RWPE2 (cell line): ENCODE data around the gene GALT.
A peak's percentile ranks its signal among the peaks of the same experiment; 100 is the strongest.

Experiments used
- ATAC-seq: fragments of 200-7000 bp; cut with Tn5 transposase; 3 replicates; pipeline ENCODE4 v1.9.1; 2021; ENCODE audit warnings: low read depth
- DNase-seq: peaks from one replicate; pipeline ENCODE4 v3.0.0-alpha.2; 2020; ENCODE audit warnings: low spot score
- H3K27ac ChIP-seq: fragments of 450-650 bp; 2 replicates; pipeline ENCODE4 v1.5.1; 2017; ENCODE audit warnings: mild to moderate bottlenecking; ENCODE audit not compliant: poor library complexity, severe bottlenecking
- H3K27me3 ChIP-seq: fragments of 250-450 bp; sonication (Bioruptor Pico); 2 replicates; pipeline ENCODE4 v1.5.1; 2021; ENCODE audit warnings: mild to moderate bottlenecking, moderate library complexity; ENCODE audit not compliant: insufficient read depth, poor library complexity, severe bottlenecking
- H3K36me3 ChIP-seq: fragments of 250-450 bp; sonication (Bioruptor Pico); 2 replicates; pipeline ENCODE4 v1.5.1; 2020; ENCODE audit warnings: low read depth, mild to moderate bottlenecking, moderate library complexity
- H3K4me1 ChIP-seq: fragments of 250-450 bp; sonication (Bioruptor Pico); 2 replicates; pipeline ENCODE4 v1.5.1; 2021; ENCODE audit warnings: mild to moderate bottlenecking, moderate library complexity; ENCODE audit not compliant: insufficient read depth, poor library complexity, severe bottlenecking
- H3K4me3 ChIP-seq: fragments of 250-450 bp; sonication (Bioruptor Pico); 2 replicates; pipeline ENCODE4 v1.5.1; 2021; ENCODE audit warnings: mild to moderate bottlenecking, moderate library complexity; ENCODE audit not compliant: severe bottlenecking
- H3K9me3 ChIP-seq: fragments of 250-450 bp; sonication (Bioruptor Pico); 2 replicates; pipeline ENCODE4 v1.5.1; 2021; ENCODE audit warnings: mild to moderate bottlenecking, moderate library complexity; ENCODE audit not compliant: severe bottlenecking
- CTCF ChIP-seq: fragments of 450-650 bp; IDR thresholded peaks from one replicate; pipeline ENCODE4 v1.5.1; 2017; ENCODE audit warnings: mild to moderate bottlenecking, moderate library complexity; ENCODE audit not compliant: poor library complexity, severe bottlenecking

GALT gene

DNA sequence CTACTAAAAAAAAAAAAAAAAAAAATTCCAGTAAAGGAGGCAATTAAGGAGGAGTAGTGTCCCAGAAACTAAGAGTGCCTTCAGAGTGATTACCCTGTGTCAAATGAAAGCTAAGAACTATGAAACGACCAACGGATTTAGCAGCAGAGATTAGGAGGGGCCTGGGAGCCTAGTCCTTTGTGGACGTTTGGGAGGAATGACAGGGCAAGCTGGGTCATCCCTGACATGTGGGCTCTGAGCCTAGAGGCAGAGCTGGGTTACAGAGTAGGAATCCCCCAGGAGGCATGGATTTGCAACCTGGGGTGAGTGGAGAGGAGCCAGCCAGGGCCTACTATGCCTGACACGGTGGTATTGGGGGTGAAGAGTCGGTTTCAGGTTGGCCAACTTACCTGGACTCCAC, 13.3 kb upstream of the GALT start:
- no peak for DNase-seq
- Histone ChIP-seq H3K27ac (no peak overlapping the region), H3K27me3 (peaks cover 20% of the 10 kb centered on the region), H3K9me3 (no peaks in the 10 kb centered on the region), H3K4me3 (no peak overlapping the region), H3K36me3 (peaks cover 10% of the 10 kb centered on the region; the same call in 1 of the 2 replicates), H3K4me1 (peaks cover 2% of the 10 kb centered on the region)
- TF ChIP-seq CTCF, result no peak
- ATAC-seq, result no peak

- Histone ChIP-seq H3K27ac (no peak overlapping the region), H3K4me1 (no peaks in the 10 kb centered on the region), H3K36me3 (peaks cover 10% of the 10 kb centered on the region; the same call in 1 of the 2 replicates), H3K4me3 (no peak overlapping the region), H3K9me3 (no peaks in the 10 kb centered on the region), H3K27me3 (peaks cover 14% of the 10 kb centered on the region)
- ATAC-seq (peak; percentile 46), DNase-seq (no peak)
- TF ChIP-seq CTCF, result peak; percentile 91
Observed at GRCh38 chr9:34633851-34634550, 12.5 kb upstream of the GALT start.

- H3K4me1 ChIP-seq, result no peaks in the 10 kb centered on the region
- peaks cover 7% of the 10 kb centered on the region for H3K27me3 ChIP-seq
- DNase-seq, result no peak
- TF ChIP-seq CTCF, result no peak
- H3K9me3 ChIP-seq, result no peaks in the 10 kb centered on the region
- H3K4me3 ChIP-seq, result no peak overlapping the region
- H3K36me3 ChIP-seq, result peaks cover 10% of the 10 kb centered on the region; the same call in 1 of the 2 replicates
- no peak for ATAC-seq
- no peak overlapping the region for H3K27ac ChIP-seq
Observed at GRCh38 chr9:34634551-34635248, 11.8 kb upstream of the GALT start.

GRCh38 chr9:34635556-34635955, 10.9 kb upstream of the GALT start:
- Histone ChIP-seq H3K4me1 (no peaks in the 10 kb centered on the region), H3K27me3 (no peaks in the 10 kb centered on the region), H3K9me3 (no peaks in the 10 kb centered on the region), H3K36me3 (peaks cover 10% of the 10 kb centered on the region; the same call in 1 of the 2 replicates), H3K27ac (no peak overlapping the region), H3K4me3 (no peak overlapping the region)
- TF ChIP-seq CTCF, result no peak
- no peak for DNase-seq
- no peak for ATAC-seq

DNA sequence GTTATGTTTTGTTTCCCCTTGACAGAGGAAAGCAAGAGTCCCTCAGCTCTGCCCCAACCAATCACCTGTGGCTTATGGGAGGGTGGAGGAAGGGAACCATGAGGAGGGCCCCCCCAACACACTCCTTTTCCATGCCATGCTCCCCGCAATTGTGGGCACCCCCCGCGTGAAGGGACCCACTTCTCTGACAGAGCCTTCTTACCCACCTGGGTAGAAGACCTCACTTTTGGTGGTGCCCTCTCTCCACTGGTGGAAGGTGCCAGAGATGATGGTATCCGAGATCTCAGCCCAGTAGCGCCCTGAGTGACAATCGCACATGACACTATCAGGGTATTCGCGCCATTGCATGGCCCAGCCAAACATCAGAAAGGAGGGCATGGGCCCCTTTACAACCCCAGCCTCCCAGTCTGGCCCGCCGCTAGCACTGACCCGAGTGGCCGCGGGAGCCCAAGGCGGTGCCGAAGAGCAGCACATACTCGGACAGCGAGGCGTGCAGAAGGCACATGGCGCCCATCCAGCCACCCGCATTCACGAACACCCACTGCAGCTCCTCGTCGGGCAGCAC, 9.6 kb upstream of the GALT start:
- no peak for TF ChIP-seq CTCF
- peak overlapping the region; percentile 79 for H3K4me3 ChIP-seq
- H3K4me1 ChIP-seq, result no peaks in the 10 kb centered on the region
- no peaks in the 10 kb centered on the region for H3K27me3 ChIP-seq
- DNase-seq (no peak), ATAC-seq (peak; percentile 6; the same call in 2 of the 3 replicates)
- peaks cover 10% of the 10 kb centered on the region; the same call in 1 of the 2 replicates for H3K36me3 ChIP-seq
- H3K27ac ChIP-seq, result peak overlapping the region; percentile 51
- no peaks in the 10 kb centered on the region for H3K9me3 ChIP-seq
